Measurements from ENCODE around the gene MLXIP.

DNA sequence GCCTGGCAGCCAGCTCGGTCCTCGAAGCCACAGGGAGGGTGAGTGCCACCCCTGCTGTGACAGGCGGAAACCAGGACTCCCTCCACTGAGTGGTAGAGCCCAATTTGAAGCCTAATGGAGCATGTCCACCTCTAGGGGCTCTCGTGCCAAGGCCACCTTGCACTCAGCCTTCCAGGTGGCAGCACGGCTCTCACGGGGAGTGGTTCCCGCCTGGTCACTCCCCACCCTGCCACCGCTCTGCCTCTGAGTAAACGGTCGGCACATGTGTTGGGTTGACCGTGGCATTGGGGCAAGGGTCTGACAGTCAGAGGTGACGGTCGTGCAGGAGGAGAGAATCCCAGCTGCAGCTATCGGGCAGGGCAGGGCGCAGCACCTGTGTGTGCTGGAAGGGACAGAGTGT lies 60.7 kb downstream of the MLXIP start:
- TF ChIP-seq, protein P1, sequence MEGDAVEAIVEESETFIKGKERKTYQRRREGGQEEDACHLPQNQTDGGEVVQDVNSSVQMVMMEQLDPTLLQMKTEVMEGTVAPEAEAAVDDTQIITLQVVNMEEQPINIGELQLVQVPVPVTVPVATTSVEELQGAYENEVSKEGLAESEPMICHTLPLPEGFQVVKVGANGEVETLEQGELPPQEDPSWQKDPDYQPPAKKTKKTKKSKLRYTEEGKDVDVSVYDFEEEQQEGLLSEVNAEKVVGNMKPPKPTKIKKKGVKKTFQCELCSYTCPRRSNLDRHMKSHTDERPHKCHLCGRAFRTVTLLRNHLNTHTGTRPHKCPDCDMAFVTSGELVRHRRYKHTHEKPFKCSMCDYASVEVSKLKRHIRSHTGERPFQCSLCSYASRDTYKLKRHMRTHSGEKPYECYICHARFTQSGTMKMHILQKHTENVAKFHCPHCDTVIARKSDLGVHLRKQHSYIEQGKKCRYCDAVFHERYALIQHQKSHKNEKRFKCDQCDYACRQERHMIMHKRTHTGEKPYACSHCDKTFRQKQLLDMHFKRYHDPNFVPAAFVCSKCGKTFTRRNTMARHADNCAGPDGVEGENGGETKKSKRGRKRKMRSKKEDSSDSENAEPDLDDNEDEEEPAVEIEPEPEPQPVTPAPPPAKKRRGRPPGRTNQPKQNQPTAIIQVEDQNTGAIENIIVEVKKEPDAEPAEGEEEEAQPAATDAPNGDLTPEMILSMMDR (conservative IDR thresholded peaks at IDR 0.05; ENCODE audit: low read depth, low read length) = no peak
- no peak for TF ChIP-seq EZH2 (IDR thresholded peaks at IDR 0.05; ENCODE audit: low read length, unreplicated experiment)

Measured in PC-3 (cell line).